CD4-positive, alpha-beta T cell treated with Interleukin-15 for 1 hour (primary cell): ENCODE data around the gene GIGYF2.

Experiments used
- DNase-seq: peaks from one replicate; pipeline ENCODE4 v3.0.0-alpha.2; 2020

Gene GIGYF2

DNA sequence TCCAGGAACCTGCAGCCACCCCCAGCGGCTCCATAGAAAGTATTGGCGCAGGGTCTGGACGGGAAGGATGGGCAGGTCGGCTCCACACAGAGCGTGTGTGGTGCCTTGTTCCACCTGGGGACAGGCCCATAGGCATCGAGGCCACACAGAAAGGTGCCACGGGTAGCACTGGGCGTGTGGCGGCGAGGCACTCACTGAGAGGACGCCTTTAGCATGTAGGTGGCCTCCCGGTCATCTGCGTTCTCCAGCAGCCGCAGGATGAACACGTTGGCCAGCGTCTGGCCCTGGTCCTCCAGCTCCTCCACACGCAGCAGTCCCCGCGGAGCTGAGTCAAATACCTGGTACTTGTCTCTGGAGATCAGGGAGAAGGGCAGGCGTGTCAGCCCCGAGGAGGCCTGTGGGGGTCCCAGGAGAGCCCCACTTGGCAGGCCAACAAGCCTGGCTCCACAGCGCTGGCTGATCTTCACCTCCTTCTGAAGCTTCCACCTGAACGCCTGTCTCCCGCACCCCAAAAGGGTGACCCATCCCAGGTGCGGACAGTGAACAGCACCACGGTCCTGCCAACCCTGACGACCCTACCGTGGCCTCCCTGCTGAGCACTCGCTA lies 186.1 kb downstream of the GIGYF2 start:
- DNase-seq = no peak

DNA sequence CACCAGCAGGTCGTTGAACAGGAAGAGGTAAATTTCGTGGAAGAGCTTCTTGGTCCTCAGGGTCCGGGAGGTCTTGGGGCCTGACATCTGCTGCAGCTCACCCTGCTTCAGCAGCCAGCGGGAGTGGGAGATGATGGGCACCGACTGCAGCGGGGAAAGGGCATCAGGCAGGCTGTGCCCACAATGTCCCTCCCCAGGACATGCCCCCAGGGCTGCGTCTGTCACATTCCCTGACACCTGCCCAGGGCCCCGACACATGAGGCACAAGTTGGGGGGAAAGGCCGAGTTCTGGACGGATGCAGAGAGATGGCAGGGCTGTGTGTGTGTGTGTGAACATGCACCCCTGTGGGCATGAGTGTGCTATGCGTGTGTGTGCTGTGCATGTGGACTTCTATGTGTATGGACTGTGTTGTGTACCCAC lies 186.9 kb downstream of the GIGYF2 start:
- no peak for DNase-seq

DNA sequence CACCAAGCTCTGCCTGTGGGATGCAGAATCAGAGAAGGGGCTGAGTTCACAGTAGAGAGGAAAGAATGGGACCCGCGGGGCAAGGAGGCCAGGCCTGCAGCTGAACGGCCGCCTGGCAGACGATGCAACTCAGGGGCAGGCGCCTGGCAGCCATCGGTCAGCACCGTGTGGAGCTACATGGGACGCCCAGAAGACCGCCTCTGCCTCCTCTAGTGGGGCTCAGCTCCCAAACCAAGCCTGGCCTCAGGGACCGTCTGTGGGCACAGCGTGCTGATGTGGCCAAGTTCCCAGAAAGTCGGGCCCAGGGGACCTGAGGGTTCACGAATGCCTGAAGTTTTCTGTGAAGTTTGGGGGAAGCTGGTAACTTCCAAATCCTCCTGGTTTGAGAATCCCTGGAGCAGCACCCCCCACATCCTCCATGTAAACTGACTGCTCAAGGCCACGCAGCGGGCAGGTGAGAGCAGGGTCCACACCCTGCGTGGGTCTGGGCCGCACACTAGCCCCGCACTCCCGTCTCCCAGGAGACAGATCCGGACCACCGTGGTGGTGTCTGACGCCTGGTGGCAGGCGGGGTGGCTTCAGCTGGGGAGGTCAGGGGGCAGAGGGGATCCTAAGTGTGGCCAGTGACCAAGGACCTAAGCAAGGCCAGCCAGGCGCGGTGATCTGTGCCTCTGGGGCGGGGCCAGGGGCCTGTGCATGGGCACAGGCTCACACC lies 187.6 kb downstream of the GIGYF2 start:
- no peak for DNase-seq

GRCh38 chr2:232885264-232885961 lies 188.3 kb downstream of the GIGYF2 start:
- no peak for DNase-seq

- DNase-seq = no peak
Observed at GRCh38 chr2:232886176-232886575, 189.0 kb downstream of the GIGYF2 start.

- no peak for DNase-seq
Observed at GRCh38 chr2:232886632-232887031, 189.5 kb downstream of the GIGYF2 start.

- DNase-seq = no peak
Observed at GRCh38 chr2:232887171-232887850, 190.2 kb downstream of the GIGYF2 start.

GRCh38 chr2:232888099-232888836 lies 191.1 kb downstream of the GIGYF2 start:
- no peak for DNase-seq

- no peak for DNase-seq
Observed at GRCh38 chr2:232888839-232889529, 191.9 kb downstream of the GIGYF2 start.

DNA sequence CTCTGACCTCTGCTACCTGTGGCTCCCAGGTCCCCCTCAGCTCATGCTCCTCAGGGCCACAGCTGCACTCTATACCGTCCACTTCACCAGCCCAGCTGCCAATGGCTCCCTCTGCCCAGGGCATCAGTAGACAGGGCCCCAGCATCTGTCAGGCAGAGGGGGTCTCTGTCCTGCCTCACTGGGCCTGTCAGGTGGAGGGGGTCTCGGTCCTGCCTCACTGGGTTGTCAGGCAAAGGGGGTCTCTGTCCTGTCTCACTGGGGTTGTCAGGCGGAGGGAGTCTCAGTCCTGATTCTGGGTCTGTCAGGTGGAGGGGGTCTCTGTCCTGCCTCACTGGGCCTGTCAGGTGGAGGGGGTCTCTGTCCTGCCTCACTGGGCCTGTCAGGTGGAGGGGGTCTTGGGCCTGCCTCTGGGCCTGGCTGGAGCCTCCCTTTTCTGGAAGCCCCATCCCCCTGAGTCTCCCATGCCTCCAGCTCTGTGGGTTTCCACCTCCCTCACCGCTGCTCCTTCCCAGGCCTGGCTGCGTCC lies 192.8 kb downstream of the GIGYF2 start:
- DNase-seq = no peak

GRCh38 chr2:232890536-232890895 lies 193.4 kb downstream of the GIGYF2 start:
- no peak for DNase-seq

DNA sequence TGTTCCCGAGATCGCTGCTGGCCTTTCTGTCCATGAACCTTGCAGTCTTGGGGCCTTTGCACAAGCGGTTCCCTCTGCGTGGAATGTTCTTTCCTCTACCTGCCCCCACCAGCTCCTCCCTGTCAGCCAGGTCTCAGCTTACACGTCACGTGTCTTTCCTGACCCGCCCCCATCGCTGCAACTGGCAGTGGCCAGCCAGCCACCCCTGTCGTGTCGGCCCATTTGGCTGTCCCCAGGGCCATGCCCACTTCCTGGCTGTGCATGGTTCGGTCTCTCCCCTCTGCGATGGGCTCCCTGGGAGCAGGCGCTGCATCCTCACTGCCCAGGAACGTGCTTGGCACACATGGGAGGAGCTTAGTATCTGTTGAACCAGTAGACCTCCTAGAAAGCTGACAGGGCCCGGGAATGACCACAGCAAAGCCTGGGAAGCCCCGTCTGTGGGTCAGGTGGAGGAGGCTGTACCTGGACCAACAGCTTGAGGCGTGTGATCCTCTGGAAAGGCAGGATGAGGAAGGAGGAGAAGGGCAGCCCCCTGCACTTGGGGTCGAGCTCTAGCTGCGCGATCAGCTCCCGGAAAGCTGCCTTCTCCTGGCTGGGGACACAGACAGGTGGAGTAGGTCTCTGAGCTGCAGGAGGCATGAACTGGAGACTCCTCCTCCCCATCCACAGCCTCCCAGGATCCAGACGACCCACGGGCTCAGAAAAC lies 193.9 kb downstream of the GIGYF2 start:
- no peak for DNase-seq

GRCh38 chr2:232891621-232892071 lies 194.5 kb downstream of the GIGYF2 start:
- DNase-seq = no peak

- no peak for DNase-seq
Observed at GRCh38 chr2:232892221-232892620, 195.1 kb downstream of the GIGYF2 start.

GRCh38 chr2:232892843-232893242 lies 195.7 kb downstream of the GIGYF2 start:
- DNase-seq = no peak

- no peak for DNase-seq
Observed at GRCh38 chr2:232893834-232894233, 196.7 kb downstream of the GIGYF2 start.

GRCh38 chr2:232894251-232894650 lies 197.1 kb downstream of the GIGYF2 start:
- DNase-seq = no peak

DNA sequence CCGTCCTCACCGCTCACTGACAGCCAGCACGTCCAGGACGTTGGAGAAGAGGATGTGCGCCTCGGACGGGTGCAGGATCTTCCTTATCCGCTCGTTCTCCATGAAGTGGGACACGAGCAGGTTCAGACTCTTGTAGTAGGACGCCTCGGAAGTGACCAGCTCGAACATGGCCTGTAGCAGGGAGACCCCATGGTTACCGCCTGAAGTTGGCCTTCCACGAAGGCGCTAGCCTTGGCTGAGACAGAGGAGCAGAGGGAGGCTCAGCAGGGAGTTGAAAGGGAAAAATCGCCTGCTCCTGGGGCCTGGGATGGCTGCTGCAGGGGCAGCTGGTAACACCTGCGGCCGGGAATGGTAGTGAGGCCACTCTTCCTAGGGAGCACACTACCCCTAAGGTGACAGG lies 197.6 kb downstream of the GIGYF2 start:
- DNase-seq = no peak

GRCh38 chr2:232896111-232896510 lies 199.0 kb downstream of the GIGYF2 start:
- DNase-seq = no peak

- DNase-seq = no peak
Observed at GRCh38 chr2:232896720-232897597, 199.8 kb downstream of the GIGYF2 start.
